Stomach (tissue), 9 donors: Measurements from ENCODE around the gene LRP2BP. TPM values are rescaled to one million over a fixed set of nuclear protein-coding genes. Genes with fewer than 3 reads are reported as not detected.

Source experiments
- DNase-seq, 2 donors: peaks; one replicate each; pipeline versions ENCODE4 v3.0.0 to v3.0.0-alpha.2; 2013 to 2019
- H3K27ac ChIP-seq, 5 donors: fragments of 200-600 bp in 4 of 5; sonication (generic) in 4 of 5; one replicate each; pipeline ENCODE4 v1.5.1; 2013 to 2019; ENCODE audit warnings: mild to moderate bottlenecking in 1 of 5, moderate library complexity in 1 of 5
- H3K27me3 ChIP-seq, 3 donors: fragments of 200-600 bp; sonication (generic); one replicate each; pipeline ENCODE4 v1.5.1; 2017 to 2019; ENCODE audit warnings: mixed run types in 1 of 3
- H3K36me3 ChIP-seq, 4 donors: fragments of 200-600 bp; sonication (generic); 1 replicate in 3 of 4; 2 replicates in 1 of 4; pipeline ENCODE4 v1.5.1; 2016 to 2019
- H3K4me1 ChIP-seq, 4 donors: fragments of 200-600 bp; sonication (generic); one replicate each; pipeline ENCODE4 v1.5.1; 2016 to 2019
- H3K4me3 ChIP-seq, 4 donors: fragments of 200-600 bp; sonication (generic) in 3 of 4; one replicate each; pipeline ENCODE4 v1.5.1; 2016 to 2019; ENCODE audit warnings: mild to moderate bottlenecking in 1 of 4
- H3K9me3 ChIP-seq, 4 donors: fragments of 200-600 bp; sonication (generic); one replicate each; pipeline ENCODE4 v1.5.1; 2016 to 2019
- CTCF ChIP-seq, 7 experiments: fragments of 450-650 bp in 4 of 7; fragments of 200-600 bp in 3 of 7; sonication (generic) in 3 of 7; IDR thresholded peaks; one replicate each; pipeline ENCODE4 v1.5.1; 2016 to 2019; ENCODE audit warnings: antibody characterized with exemption in 7 of 7, control low read depth in 2 of 7, mild to moderate bottlenecking in 1 of 7
- EP300 ChIP-seq: sonication (generic); formaldehyde crosslinking; IDR thresholded peaks from one replicate; pipeline ENCODE4 v1.6.1; 2017; ENCODE audit warnings: antibody characterized with exemption
- POLR2A ChIP-seq, 4 donors: fragments of 450-650 bp; IDR thresholded peaks; one replicate each; pipeline ENCODE4 v1.6.1; 2016; ENCODE audit warnings: antibody characterized with exemption in 4 of 4, control low read depth in 2 of 4, mild to moderate bottlenecking in 1 of 4, moderate library complexity in 1 of 4
- POLR2AphosphoS5 ChIP-seq, 3 donors: sonication (generic); formaldehyde crosslinking; IDR thresholded peaks; one replicate each; pipeline ENCODE4 v1.6.1; 2016; ENCODE audit warnings: antibody characterized with exemption in 3 of 3
- WGBS, 5 donors: extraction: QIAGEN DNeasy Blood & Tissue Kit in 3 of 5; methylation state at CpG; one replicate each; pipeline versions ENCODE4 v1.1.5 to v1.1.7; 2013 to 2018; 5-methylcytosine and 5-hydroxymethylcytosine counted together
- intact Hi-C: fragments of 100-400 bp; cut with DNase I; formaldehyde crosslinking; loops from one replicate; pipeline ENCODE4 v1.15.1; 2023; ENCODE audit warnings: low total_unique reads
- polyA plus RNA-seq, 3 donors: library from polyadenylated mRNA; stranded (reverse); fragments of 200-250 nt; gene quantifications; one replicate each; pipeline ENCODE4 v1.2.3, GENCODE V29; 2013
- total RNA-seq, 5 donors: library from RNA; depleted of rRNA; stranded (reverse); fragments of >200 nt; gene quantifications; one replicate each; pipeline versions ENCODE4 v1.1.0 to v1.2.3, GENCODE V29; 2014 to 2016
- donor health status: healthy with polysubstance abuse.
- donor health status: Bipolar disorder and iron deficiency.
- donor health status: healthy.

The LRP2BP gene
- total and polyA plus RNA-seq, 8 donors, result 0.31 to 4.8 (median 0.45) TPM; not detected in 3

- TF ChIP-seq POLR2AphosphoS5 (IDR thresholded peaks at IDR 0.05), result no peak
- TF ChIP-seq CTCF (IDR thresholded peaks at IDR 0.05), result no peak
- TF ChIP-seq POLR2A (IDR thresholded peaks at IDR 0.05), result no peak
- TF ChIP-seq EP300, result no peak
- Histone ChIP-seq H3K4me1 (no peaks in the 10 kb centered on the region), H3K9me3 (no peaks in the 10 kb centered on the region), H3K27me3 (no peaks in the 10 kb centered on the region), H3K4me3 (no peak overlapping the region), H3K27ac (no peak overlapping the region), H3K36me3 (no peaks in the 10 kb centered on the region)
- intact Hi-C loops, result no loop called here
- DNase-seq, result no peak
Measured at GRCh38 chr4:185435466-185435865, 39.7 kb upstream of the LRP2BP start.

GRCh38 chr4:185429660-185430059, 33.9 kb upstream of the LRP2BP start:
- no peak for DNase-seq
- Histone ChIP-seq H3K4me3 (no peak overlapping the region), H3K27me3 (no peaks in the 10 kb centered on the region), H3K27ac (no peak overlapping the region), H3K36me3 (no peaks in the 10 kb centered on the region), H3K4me1 (peaks cover 2 to 10% (median 7%) of the 10 kb centered on the region in 4 donors), H3K9me3 (no peaks in the 10 kb centered on the region)
- 51 to 75% (median 63%) methylated on average over 5 of the region's 5 CpGs for WGBS, 5 donors
- TF ChIP-seq POLR2A (IDR thresholded peaks at IDR 0.05), result no peak
- TF ChIP-seq EP300, result no peak
- no peak for TF ChIP-seq POLR2AphosphoS5 (IDR thresholded peaks at IDR 0.05)
- no peak for TF ChIP-seq CTCF (IDR thresholded peaks at IDR 0.05)
- intact Hi-C loops, result no loop called here

- intact Hi-C loops, result no loop called here
- 88 to 94% (median 91%) methylated on average over 22 of the region's 22 CpGs for WGBS, 5 donors
- Histone ChIP-seq H3K27me3 (no peaks in the 10 kb centered on the region), H3K4me1 (peaks cover 10 to 35% (median 26%) of the 10 kb centered on the region in 4 donors), H3K27ac (no peak overlapping the region), H3K9me3 (no peaks in the 10 kb centered on the region), H3K4me3 (no peak overlapping the region), H3K36me3 (peaks cover 0 to 1% (median 0%) of the 10 kb centered on the region in 4 donors)
- DNase-seq, result peak in 1 of 2 donors; percentile 7
- TF ChIP-seq POLR2A (IDR thresholded peaks at IDR 0.05) (no peak), CTCF (IDR thresholded peaks at IDR 0.05) (no peak), POLR2AphosphoS5 (IDR thresholded peaks at IDR 0.05) (no peak), EP300 (no peak)
Measured at GRCh38 chr4:185426960-185427688, 31.4 kb upstream of the LRP2BP start.

GRCh38 chr4:185425647-185426352, 30.1 kb upstream of the LRP2BP start, which contains the start of gene UFSP2:
Gene UFSP2 (minus strand): TSS chr4:185425964. CDS start chr4:185425868, 96 bp downstream.
- no peaks in the 10 kb centered on the region for H3K27me3 ChIP-seq
- intact Hi-C loops, result no loop called here
- TF ChIP-seq POLR2A (IDR thresholded peaks at IDR 0.05) (peak in 1 of 4 donors; percentile 58), POLR2AphosphoS5 (IDR thresholded peaks at IDR 0.05) (peak; percentile 79 to 85 (median 82)), CTCF (IDR thresholded peaks at IDR 0.05) (no peak), EP300 (peak; percentile 3)
- H3K27ac ChIP-seq, result peak within 1 kb of the TSS; percentile 89 to 95 (median 93)
- peak; percentile 92 to 97 for DNase-seq
- peaks cover 0 to 14% (median 4%) of the 10 kb centered on the region in 4 donors for H3K36me3 ChIP-seq
- no peaks in the 10 kb centered on the region for H3K9me3 ChIP-seq
- peak within 1 kb of the TSS; percentile 65 to 81 (median 68) for H3K4me3 ChIP-seq
- peaks cover 10 to 46% (median 32%) of the 10 kb centered on the region in 4 donors for H3K4me1 ChIP-seq
- 0% methylated on average over 53 to 66 of the region's 66 CpGs for WGBS, 5 donors
